Trophoblast cell (in vitro differentiated cells and primary cell): ENCODE data around the gene SREBF1.
A peak's percentile ranks its signal among the peaks of the same experiment; 100 is the strongest.

Experiments
- DNase-seq, 2 donors: peaks; one replicate each; pipeline ENCODE4 v3.0.0-alpha.2; 2016
- H2AFZ ChIP-seq: 2 replicates; pipeline ENCODE4 v1.6.1; 2013; ENCODE audit warnings: low read length, moderate library complexity, mild to moderate bottlenecking; ENCODE audit not compliant: insufficient read depth, poor library complexity
- H2AK5ac ChIP-seq: 2 replicates; pipeline ENCODE4 v1.6.1; 2013; ENCODE audit warnings: mild to moderate bottlenecking, low read length
- H2BK120ac ChIP-seq: 2 replicates; pipeline ENCODE4 v1.6.1; 2013; ENCODE audit warnings: low read length, mild to moderate bottlenecking, moderate library complexity; ENCODE audit not compliant: insufficient read depth, poor library complexity
- H2BK12ac ChIP-seq: 2 replicates; pipeline ENCODE4 v1.6.1; 2013; ENCODE audit warnings: mild to moderate bottlenecking, low read length, moderate library complexity
- H2BK5ac ChIP-seq: 2 replicates; pipeline ENCODE4 v1.6.1; 2013; ENCODE audit warnings: low read length, low read depth, moderate library complexity, mild to moderate bottlenecking; ENCODE audit not compliant: poor library complexity
- H3K14ac ChIP-seq: 2 replicates; pipeline ENCODE4 v1.6.1; 2013; ENCODE audit warnings: mild to moderate bottlenecking, low read length
- H3K18ac ChIP-seq: 2 replicates; pipeline ENCODE4 v1.6.1; 2013; ENCODE audit warnings: mild to moderate bottlenecking, low read length
- H3K23ac ChIP-seq: 2 replicates; pipeline ENCODE4 v1.6.1; 2013; ENCODE audit warnings: low read length
- H3K27ac ChIP-seq: 2 replicates; pipeline ENCODE4 v1.5.1; 2013; ENCODE audit warnings: low read depth, mild to moderate bottlenecking, inconsistent platforms, low read length, moderate library complexity
- H3K27me3 ChIP-seq: 2 replicates; pipeline ENCODE4 v1.6.1; 2013; ENCODE audit warnings: inconsistent platforms, mild to moderate bottlenecking, low read length, moderate library complexity; ENCODE audit not compliant: insufficient read depth
- H3K36me3 ChIP-seq, 2 experiments: 1 replicate in 1 of 2; 2 replicates in 1 of 2; pipeline ENCODE4 v1.6.1; 2013; ENCODE audit warnings: low read length in 2 of 2, mild to moderate bottlenecking in 2 of 2, moderate library complexity in 1 of 2; ENCODE audit not compliant: insufficient read depth in 2 of 2, control insufficient read depth in 1 of 2
- H3K4ac ChIP-seq: 2 replicates; pipeline ENCODE4 v1.6.1; 2013; ENCODE audit warnings: low read depth, mild to moderate bottlenecking, low read length, moderate library complexity
- H3K4me1 ChIP-seq, 2 experiments: 1 replicate in 1 of 2; 2 replicates in 1 of 2; pipeline ENCODE4 v1.6.1; 2013; ENCODE audit warnings: low read length in 2 of 2, mild to moderate bottlenecking in 2 of 2, moderate library complexity in 1 of 2; ENCODE audit not compliant: insufficient read depth in 2 of 2, control insufficient read depth in 1 of 2
- H3K4me2 ChIP-seq: 2 replicates; pipeline ENCODE4 v1.6.1; 2013; ENCODE audit warnings: inconsistent platforms, mild to moderate bottlenecking, low read length, moderate library complexity
- H3K4me3 ChIP-seq: 2 replicates; pipeline ENCODE4 v1.5.1; 2013; ENCODE audit warnings: mild to moderate bottlenecking, low read depth, low read length, inconsistent platforms
- H3K79me1 ChIP-seq: one replicate; pipeline ENCODE4 v1.6.1; 2013; ENCODE audit warnings: low read length
- H3K79me2 ChIP-seq: 2 replicates; pipeline ENCODE4 v1.6.1; 2013; ENCODE audit warnings: low read length, mild to moderate bottlenecking; ENCODE audit not compliant: control insufficient read depth, insufficient read depth, poor library complexity
- H3K9ac ChIP-seq: 2 replicates; pipeline ENCODE4 v1.6.1; 2013; ENCODE audit warnings: mild to moderate bottlenecking, low read length
- H3K9me3 ChIP-seq: 2 replicates; pipeline ENCODE4 v1.6.1; 2013; ENCODE audit warnings: low read depth, mild to moderate bottlenecking, control low read depth, inconsistent platforms, low read length; ENCODE audit not compliant: insufficient read depth
- H4K12ac ChIP-seq: 2 replicates; pipeline ENCODE4 v1.6.1; 2013; ENCODE audit warnings: low read depth, mild to moderate bottlenecking, low read length, moderate library complexity
- H4K8ac ChIP-seq: 2 replicates; pipeline ENCODE4 v1.6.1; 2013; ENCODE audit warnings: low read depth, mild to moderate bottlenecking, low read length, moderate library complexity
- H4K91ac ChIP-seq: one replicate; pipeline ENCODE4 v1.6.1; 2013; ENCODE audit warnings: low read depth, mild to moderate bottlenecking, low read length, moderate library complexity
- WGBS: extraction: QIAGEN DNeasy Blood & Tissue Kit; methylation state at CpG from one replicate; pipeline ENCODE4 v1.1.7; 2013; ENCODE audit warnings: missing lambda C conversion rate; ENCODE audit not compliant: insufficient read length, insufficient coverage; ENCODE audit errors: extremely low coverage; 5-methylcytosine and 5-hydroxymethylcytosine counted together

The SREBF1 gene

GRCh38 chr17:17882082-17882581, 45.3 kb upstream of the SREBF1 start:
- no peak overlapping the region for H4K8ac ChIP-seq
- H2BK120ac ChIP-seq, result no peak overlapping the region
- peaks cover 42 to 57% of the 10 kb centered on the region in 2 experiments for H3K36me3 ChIP-seq
- WGBS, result no CpG with 5 or more reads among the region's 8 CpGs
- H3K4ac ChIP-seq, result no peak overlapping the region
- H3K4me1 ChIP-seq, result peaks cover 16 to 21% of the 10 kb centered on the region in 2 experiments
- DNase-seq, result no peak
- no peak overlapping the region for H3K4me2 ChIP-seq
- no peak overlapping the region for H3K18ac ChIP-seq
- H3K9me3 ChIP-seq, result no peaks in the 10 kb centered on the region
- no peak overlapping the region for H4K91ac ChIP-seq
- H3K27me3 ChIP-seq, result no peaks in the 10 kb centered on the region
- no peak overlapping the region for H4K12ac ChIP-seq
- no peak overlapping the region for H3K4me3 ChIP-seq
- no peak overlapping the region for H2BK5ac ChIP-seq
- H3K27ac ChIP-seq, result no peak overlapping the region
- H3K9ac ChIP-seq, result no peak overlapping the region
- no peak overlapping the region for H2AFZ ChIP-seq
- no peak overlapping the region for H2BK12ac ChIP-seq
- peaks cover 9% of the 10 kb centered on the region for H3K79me1 ChIP-seq
- H2AK5ac ChIP-seq, result no peak overlapping the region
- H3K79me2 ChIP-seq, result peaks cover 3% of the 10 kb centered on the region
- H3K14ac ChIP-seq, result no peak overlapping the region
- no peak overlapping the region for H3K23ac ChIP-seq

GRCh38 chr17:17880577-17881196, 43.9 kb upstream of the SREBF1 start:
- Histone ChIP-seq H3K27ac (no peak overlapping the region), H3K9ac (no peak overlapping the region), H2AK5ac (no peak overlapping the region), H2AFZ (no peak overlapping the region), H3K36me3 (peaks cover 48 to 55% of the 10 kb centered on the region in 2 experiments), H2BK120ac (no peak overlapping the region), H2BK5ac (no peak overlapping the region), H3K9me3 (no peaks in the 10 kb centered on the region), H3K14ac (no peak overlapping the region), H3K4me1 (peaks cover 20 to 27% of the 10 kb centered on the region in 2 experiments), H3K23ac (no peak overlapping the region), H3K27me3 (no peaks in the 10 kb centered on the region), H3K79me2 (peaks cover 6% of the 10 kb centered on the region), H4K8ac (no peak overlapping the region), H2BK12ac (no peak overlapping the region), H3K4me2 (no peak overlapping the region), H3K4ac (no peak overlapping the region), H3K4me3 (no peak overlapping the region), H4K91ac (no peak overlapping the region), H3K79me1 (peaks cover 13% of the 10 kb centered on the region), H4K12ac (no peak overlapping the region), H3K18ac (no peak overlapping the region)
- WGBS, result no CpG with 5 or more reads among the region's 8 CpGs
- DNase-seq, result no peak

GRCh38 chr17:17877529-17878358, 41.0 kb upstream of the SREBF1 start:
- Histone ChIP-seq H3K18ac (peak overlapping the region; percentile 54), H3K79me1 (peaks cover 13% of the 10 kb centered on the region), H2BK5ac (peak overlapping the region; percentile 80), H4K91ac (peak overlapping the region; percentile 88), H3K79me2 (peaks cover 6% of the 10 kb centered on the region), H3K23ac (no peak overlapping the region), H2AFZ (no peak overlapping the region), H3K36me3 (peaks cover 41 to 43% of the 10 kb centered on the region in 2 experiments), H3K4me1 (peaks cover 26 to 36% of the 10 kb centered on the region in 2 experiments), H2AK5ac (peak overlapping the region; percentile 58), H2BK120ac (peak overlapping the region; percentile 67), H4K12ac (no peak overlapping the region), H2BK12ac (peak overlapping the region; percentile 48), H3K14ac (peak overlapping the region; percentile 77), H3K4ac (peak overlapping the region; percentile 43), H3K27ac (peak overlapping the region; percentile 85), H3K9me3 (peaks cover 3% of the 10 kb centered on the region), H3K9ac (no peak overlapping the region), H4K8ac (peak overlapping the region; percentile 67), H3K4me2 (peak overlapping the region; percentile 9), H3K27me3 (no peaks in the 10 kb centered on the region), H3K4me3 (no peak overlapping the region)
- no CpG with 5 or more reads among the region's 14 CpGs for WGBS
- DNase-seq, result no peak

- Histone ChIP-seq H3K27ac (peak overlapping the region; percentile 74), H4K91ac (peak overlapping the region; percentile 88), H2AK5ac (peak overlapping the region; percentile 58), H3K4me2 (peak overlapping the region; percentile 9), H3K9me3 (peaks cover 3% of the 10 kb centered on the region), H3K79me1 (peaks cover 15% of the 10 kb centered on the region), H3K27me3 (no peaks in the 10 kb centered on the region), H2AFZ (peak overlapping the region; percentile 11), H4K12ac (no peak overlapping the region), H3K79me2 (peaks cover 6% of the 10 kb centered on the region), H3K14ac (peak overlapping the region; percentile 77), H2BK5ac (peak overlapping the region; percentile 80), H2BK120ac (peak overlapping the region; percentile 67), H2BK12ac (peak overlapping the region; percentile 48), H3K4me3 (no peak overlapping the region), H3K9ac (no peak overlapping the region), H3K36me3 (peaks cover 36 to 37% of the 10 kb centered on the region in 2 experiments), H3K18ac (peak overlapping the region; percentile 54), H3K4me1 (peaks cover 26 to 41% of the 10 kb centered on the region in 2 experiments), H3K4ac (peak overlapping the region; percentile 43), H4K8ac (peak overlapping the region; percentile 67), H3K23ac (no peak overlapping the region)
- DNase-seq, result no peak
- WGBS, result no CpG with 5 or more reads among the region's 6 CpGs
Measured at GRCh38 chr17:17876959-17877528, 40.3 kb upstream of the SREBF1 start.
